Esophagus squamous epithelium (tissue), 5 donors: Measurements from ENCODE around the gene SYT2. TPM values are rescaled to one million over a fixed set of nuclear protein-coding genes. Genes with fewer than 3 reads are reported as not detected.
"Not testable (repeated sequence)": the region's sequence is repeated elsewhere in the genome, so short reads cannot be mapped to it uniquely, and the experiment has no call there.

Experiments
- DNase-seq: peaks from one replicate; lab custom pipeline; 2025; lab: John Stamatoyannopoulos, UW
- H3K27ac ChIP-seq, 4 donors: fragments of 200-600 bp; sonication (generic); one replicate each; pipeline ENCODE4 v1.5.1; 2016 to 2019; ENCODE audit warnings: mild to moderate bottlenecking in 1 of 4
- H3K27me3 ChIP-seq, 4 donors: fragments of 200-600 bp; sonication (generic); 1 replicate in 3 of 4; 2 replicates in 1 of 4; pipeline versions ENCODE4 v1.5.1 to v1.6.0; 2017 to 2021; ENCODE audit warnings: antibody characterized with exemption in 1 of 4
- H3K36me3 ChIP-seq, 3 donors: fragments of 200-600 bp; sonication (generic); one replicate each; pipeline ENCODE4 v1.5.1; 2016 to 2019
- H3K4me1 ChIP-seq, 3 donors: fragments of 200-600 bp; sonication (generic); one replicate each; pipeline ENCODE4 v1.5.1; 2017 to 2019
- H3K4me3 ChIP-seq, 4 donors: fragments of 200-600 bp; sonication (generic); 1 replicate in 3 of 4; 2 replicates in 1 of 4; pipeline ENCODE4 v1.5.1; 2016 to 2019; ENCODE audit warnings: mild to moderate bottlenecking in 2 of 4, moderate library complexity in 1 of 4
- H3K9me3 ChIP-seq, 3 donors: fragments of 200-600 bp; sonication (generic); one replicate each; pipeline ENCODE4 v1.5.1; 2016 to 2019
- POLR2A ChIP-seq, 4 donors: fragments of 450-650 bp; IDR thresholded peaks; one replicate each; pipeline ENCODE4 v1.6.1; 2017; ENCODE audit warnings: antibody characterized with exemption in 4 of 4, mild to moderate bottlenecking in 4 of 4, moderate library complexity in 3 of 4
- WGBS, 2 donors: methylation state at CpG; one replicate each; pipeline ENCODE4 v1.1.5; 2018; 5-methylcytosine and 5-hydroxymethylcytosine counted together
- intact Hi-C: fragments of 100-400 bp; cut with DNase I; formaldehyde crosslinking; loops from one replicate; pipeline ENCODE4 v1.15.0; 2022
- total RNA-seq, 4 donors: library from RNA; depleted of rRNA; stranded (reverse); fragments of >200 nt; gene quantifications; one replicate each; pipeline ENCODE4 v1.1.0, GENCODE V29; 2016
- TF ChIP-seq, protein P1 (sequence below), 6 experiments: fragments of 450-650 bp in 4 of 6; fragments of 200-600 bp in 2 of 6; sonication (generic) in 2 of 6; IDR thresholded peaks; one replicate each; pipeline ENCODE4 v1.5.1; 2016 to 2019; ENCODE audit warnings: antibody characterized with exemption in 6 of 6, mild to moderate bottlenecking in 4 of 6, moderate library complexity in 4 of 6
- donor health status: DM: yes; HTN: yes; CAD: no.

SYT2 gene
- total RNA-seq, 4 donors from 2014 or later: not detected

- Histone ChIP-seq H3K27me3 (peaks cover 0 to 54% (median 0%) of the 10 kb centered on the region in 4 donors), H3K4me1 (peaks cover 0 to 32% (median 15%) of the 10 kb centered on the region in 3 donors), H3K36me3 (no peaks in the 10 kb centered on the region), H3K27ac (peak overlapping the region in 2 of 4 donors; percentile 25 to 28), H3K4me3 (peak overlapping the region in 1 of 4 donors; percentile 6), H3K9me3 (no peaks in the 10 kb centered on the region)
- TF ChIP-seq POLR2A (IDR thresholded peaks at IDR 0.05): no peak
- TF ChIP-seq, protein P1, sequence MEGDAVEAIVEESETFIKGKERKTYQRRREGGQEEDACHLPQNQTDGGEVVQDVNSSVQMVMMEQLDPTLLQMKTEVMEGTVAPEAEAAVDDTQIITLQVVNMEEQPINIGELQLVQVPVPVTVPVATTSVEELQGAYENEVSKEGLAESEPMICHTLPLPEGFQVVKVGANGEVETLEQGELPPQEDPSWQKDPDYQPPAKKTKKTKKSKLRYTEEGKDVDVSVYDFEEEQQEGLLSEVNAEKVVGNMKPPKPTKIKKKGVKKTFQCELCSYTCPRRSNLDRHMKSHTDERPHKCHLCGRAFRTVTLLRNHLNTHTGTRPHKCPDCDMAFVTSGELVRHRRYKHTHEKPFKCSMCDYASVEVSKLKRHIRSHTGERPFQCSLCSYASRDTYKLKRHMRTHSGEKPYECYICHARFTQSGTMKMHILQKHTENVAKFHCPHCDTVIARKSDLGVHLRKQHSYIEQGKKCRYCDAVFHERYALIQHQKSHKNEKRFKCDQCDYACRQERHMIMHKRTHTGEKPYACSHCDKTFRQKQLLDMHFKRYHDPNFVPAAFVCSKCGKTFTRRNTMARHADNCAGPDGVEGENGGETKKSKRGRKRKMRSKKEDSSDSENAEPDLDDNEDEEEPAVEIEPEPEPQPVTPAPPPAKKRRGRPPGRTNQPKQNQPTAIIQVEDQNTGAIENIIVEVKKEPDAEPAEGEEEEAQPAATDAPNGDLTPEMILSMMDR (IDR thresholded peaks at IDR 0.05): no peak
- intact Hi-C loops: no loop called here
- DNase-seq: no peak
- WGBS, 2 donors: 40% methylated on average over 2 of the region's 7 CpGs; no CpG with 5 or more reads in 1 of the 2 donors
These were observed 87.2 kb downstream of the SYT2 start for GRCh38 chr1:202623075-202623474.

DNA sequence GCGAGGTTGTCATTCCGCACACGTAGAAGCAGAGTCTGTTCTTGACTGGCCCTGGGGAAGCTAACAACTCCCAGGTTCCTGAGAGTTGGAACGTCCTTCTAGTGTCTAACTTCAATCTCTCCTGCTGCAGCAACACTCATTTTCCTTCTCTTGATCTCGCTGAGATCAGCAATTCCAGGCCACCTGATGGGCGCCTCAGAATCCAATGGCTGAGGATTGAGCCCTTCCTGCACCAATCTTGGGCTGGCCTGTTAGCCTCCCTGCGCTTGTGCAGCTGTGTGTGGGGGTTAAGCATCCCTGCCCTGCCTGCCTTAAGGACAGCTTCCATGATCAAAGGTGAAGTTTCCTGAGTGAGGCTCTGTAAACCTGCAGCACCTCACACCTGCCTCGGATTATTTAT is 87.9 kb downstream of the SYT2 start:
- Histone ChIP-seq H3K27me3 (peaks cover 0 to 51% (median 0%) of the 10 kb centered on the region in 4 donors), H3K9me3 (no peaks in the 10 kb centered on the region), H3K36me3 (no peaks in the 10 kb centered on the region), H3K27ac (no peak overlapping the region), H3K4me3 (no peak overlapping the region), H3K4me1 (peaks cover 0 to 33% (median 15%) of the 10 kb centered on the region in 3 donors)
- no peak for DNase-seq
- intact Hi-C loops: no loop called here
- TF ChIP-seq, protein P1 (IDR thresholded peaks at IDR 0.05): no peak
- no peak for TF ChIP-seq POLR2A (IDR thresholded peaks at IDR 0.05)
- WGBS, 2 donors: 78 to 95% methylated on average over 5 to 6 of the region's 8 CpGs

DNA sequence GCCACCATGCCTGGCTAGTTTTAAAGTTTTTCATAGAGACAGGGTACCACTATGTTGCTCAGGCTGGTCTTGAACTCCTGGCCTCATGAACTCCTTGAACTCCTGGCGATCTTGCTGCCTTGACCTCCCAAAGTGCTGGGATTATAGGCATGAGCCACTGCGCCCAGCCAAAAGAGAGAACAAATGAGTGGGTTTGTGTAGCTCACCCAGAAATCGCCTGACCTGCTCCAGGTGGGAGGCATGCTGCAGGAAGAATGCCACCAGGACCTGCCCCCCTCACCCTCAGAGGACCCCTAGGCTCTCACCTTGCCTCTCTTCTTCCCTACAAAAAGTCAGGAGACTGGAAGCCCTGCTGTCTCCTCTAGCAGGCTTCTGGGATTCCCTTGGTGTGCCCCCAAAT is 88.8 kb downstream of the SYT2 start:
- intact Hi-C loops: no loop called here
- Histone ChIP-seq H3K36me3 (no peaks in the 10 kb centered on the region), H3K27me3 (peaks cover 0 to 51% (median 0%) of the 10 kb centered on the region in 4 donors), H3K9me3 (no peaks in the 10 kb centered on the region), H3K4me3 (no peak overlapping the region), H3K4me1 (peaks cover 0 to 33% (median 15%) of the 10 kb centered on the region in 3 donors), H3K27ac (no peak overlapping the region)
- DNase-seq: no peak
- TF ChIP-seq POLR2A (IDR thresholded peaks at IDR 0.05): no peak
- TF ChIP-seq, protein P1 (IDR thresholded peaks at IDR 0.05): no peak
- whole genome bisulfite sequencing, 2 donors: 100% methylated on average over 1 of the region's 3 CpGs

DNA sequence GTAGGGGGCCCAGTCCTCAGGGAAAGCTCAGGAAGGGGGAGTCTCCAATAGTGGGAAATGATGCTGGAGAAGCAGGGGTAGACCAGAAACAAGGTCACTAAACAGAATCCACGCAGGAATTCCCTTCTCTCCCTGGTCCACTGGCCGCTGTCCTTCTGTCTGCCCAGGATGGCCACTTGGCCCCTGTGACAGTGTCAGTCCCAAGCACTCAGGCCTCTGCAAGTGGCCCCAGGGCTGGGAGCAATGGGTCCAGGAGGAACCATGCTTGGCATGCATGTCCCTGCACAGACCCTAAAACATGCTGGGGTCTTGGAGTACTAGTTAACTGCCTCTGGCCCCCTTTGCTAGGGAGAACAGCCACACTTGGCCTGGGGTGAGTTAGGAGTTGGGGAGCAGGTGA is 90.2 kb downstream of the SYT2 start:
- intact Hi-C loops, H3K27ac ChIP-seq, H3K4me3 ChIP-seq, DNase-seq, H3K36me3 ChIP-seq, H3K9me3 ChIP-seq: not testable (repeated sequence)
- 94% methylated on average over 2 of the region's 2 CpGs; no CpG with 5 or more reads in 1 of the 2 donors for WGBS, 2 donors
- H3K27me3 ChIP-seq: peaks cover 0 to 44% (median 0%) of the 10 kb centered on the region in 4 donors
- peaks cover 9 to 37% (median 21%) of the 10 kb centered on the region in 3 donors for H3K4me1 ChIP-seq

- no peaks in the 10 kb centered on the region for H3K36me3 ChIP-seq
- DNase-seq: no peak
- H3K9me3 ChIP-seq: no peaks in the 10 kb centered on the region
- H3K27me3 ChIP-seq: peaks cover 0 to 44% (median 0%) of the 10 kb centered on the region in 4 donors
- 29 to 63% methylated on average over 2 of the region's 2 CpGs for WGBS, 2 donors
- TF ChIP-seq, protein P1 (IDR thresholded peaks at IDR 0.05): no peak
- TF ChIP-seq POLR2A (IDR thresholded peaks at IDR 0.05): no peak
- no peak overlapping the region for H3K4me3 ChIP-seq
- intact Hi-C loops: no loop called here
- no peak overlapping the region for H3K27ac ChIP-seq
- H3K4me1 ChIP-seq: peaks cover 12 to 42% (median 25%) of the 10 kb centered on the region in 3 donors
These were observed 90.7 kb downstream of the SYT2 start for GRCh38 chr1:202619505-202619904.

DNA sequence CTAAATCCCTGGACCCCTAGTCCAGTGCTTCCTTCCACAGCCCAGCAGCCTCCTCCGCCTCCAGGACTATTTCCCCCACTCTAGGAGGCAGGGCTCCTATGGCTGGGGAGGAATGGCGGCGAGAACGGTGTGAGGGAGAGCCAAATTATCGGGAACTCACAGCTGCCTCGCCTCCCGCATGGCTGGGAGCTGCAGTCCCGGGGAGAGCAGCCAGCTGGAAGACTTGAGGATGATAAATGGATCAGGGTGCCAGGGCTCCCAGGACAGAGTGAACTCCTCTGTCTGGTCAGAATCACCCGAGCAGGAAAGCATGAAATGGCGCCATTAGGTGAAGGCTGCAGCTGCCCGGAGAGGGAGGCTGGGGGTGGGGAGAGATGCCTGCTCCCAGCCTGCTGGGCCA is 91.2 kb downstream of the SYT2 start:
- Histone ChIP-seq H3K27ac (peak overlapping the region in 2 of 4 donors; percentile 6 to 49), H3K4me1 (peaks cover 12 to 42% (median 26%) of the 10 kb centered on the region in 3 donors), H3K27me3 (peaks cover 0 to 44% (median 0%) of the 10 kb centered on the region in 4 donors)
- intact Hi-C loops, H3K9me3 ChIP-seq, H3K36me3 ChIP-seq, H3K4me3 ChIP-seq, DNase-seq: not testable (repeated sequence)
- WGBS, 2 donors: 63 to 66% methylated on average over 3 to 9 of the region's 11 CpGs
